Measurements from ENCODE around the gene CYB5B. TPM values are rescaled to one million over a fixed set of nuclear protein-coding genes. Genes with fewer than 3 reads are reported as not detected.

Gene CYB5B
- polyA plus RNA-seq, 1 of the 3 experiments (the other 2 are of a cell fraction), result 64.4 TPM

- Histone ChIP-seq H3K4me3 (ENCODE audit: low read depth in 2 of 2, low read length in 1 of 2) (peak overlapping the region in 1 of 2 experiments; percentile 15; a peak in 1 of 4 replicates), H3K79me2 (ENCODE audit: insufficient read depth) (no peaks in the 10 kb centered on the region), H3K27me3 (ENCODE audit: insufficient read depth) (no peaks in the 10 kb centered on the region), H3K9ac (no peak overlapping the region; the same call in 1 of the 2 replicates), H3K9me2 (no peaks in the 10 kb centered on the region), H3K9me3 (no peaks in the 10 kb centered on the region), H3K4me1 (ENCODE audit: control insufficient read depth in 1 of 2, insufficient read depth in 2 of 2, low read depth in 1 of 2, low read length in 1 of 2) (no peaks in the 10 kb centered on the region), H2AFZ (ENCODE audit: low read depth) (no peak overlapping the region), H3F3A (replicated peaks; ENCODE audit: insufficient read depth) (peaks cover 18% of the 10 kb centered on the region), H3K36me3 (replicated peaks in 1 of 2; ENCODE audit: control insufficient read depth in 1 of 2, insufficient read depth in 2 of 2, low read length in 1 of 2) (no peaks in the 10 kb centered on the region), H3K4me2 (peak overlapping the region; percentile 36; the same call in 1 of the 2 replicates), H4K20me1 (ENCODE audit: insufficient read depth) (no peaks in the 10 kb centered on the region), H3K27ac (ENCODE audit: low read depth in 2 of 2, low read length in 1 of 2) (peak overlapping the region; percentile 65 to 86)
- CTCF ChIA-PET, result interaction anchor here (1.0 kb wide), 2 partner anchors 12 to 16 kb away, joined by 3 to 4 read pairs; no protein-coding TSS in a partner anchor
- POLR2A ChIA-PET, result no interaction called here
- no peak for DNase-seq
- TF ChIP-seq GATA2 (CRISPR knock-in tag; IDR thresholded peaks at IDR 0.05) (no peak), NRF1 (IDR thresholded peaks at IDR 0.05; ENCODE audit: low read depth, low read length) (no peak), JUND (IDR thresholded peaks at IDR 0.05) (peak; percentile 84), FOXM1 (IDR thresholded peaks at IDR 0.05; ENCODE audit: low read depth) (peak; percentile 62; the same call in 1 of the 2 replicates), REST (IDR thresholded peaks at IDR 0.05; ENCODE audit: low read depth, low read length) (no peak), PBX3 (IDR thresholded peaks at IDR 0.05) (peak; percentile 95), TEAD4 (IDR thresholded peaks at IDR 0.05; ENCODE audit: borderline replicate concordance, insufficient read depth) (peak; percentile 68), CHD2 (IDR thresholded peaks at IDR 0.05; ENCODE audit: low read length, partially characterized antibody) (no peak), ZBTB33 (IDR thresholded peaks at IDR 0.05; ENCODE audit: borderline replicate concordance, low read depth) (peak; percentile 53; the same call in 1 of the 2 replicates), GABPA (IDR thresholded peaks at IDR 0.05; ENCODE audit: low read depth) (0 out of 2 replicates have a peak, but pooled peaks have one; percentile 22), RFX5 (IDR thresholded peaks at IDR 0.05; ENCODE audit: low read length) (no peak), EP300 (IDR thresholded peaks at IDR 0.05; ENCODE audit: borderline replicate concordance in 1 of 2, low read depth in 1 of 2, low read length in 1 of 2) (peak; percentile 40 to 87; a peak in 1 of 4 replicates), POLR2AphosphoS5 (IDR thresholded peaks at IDR 0.05; ENCODE audit: low read depth, low read length) (peak; percentile 79; the same call in 1 of the 2 replicates), YY1 (IDR thresholded peaks at IDR 0.05; ENCODE audit: low read depth) (no peak), RXRA (IDR thresholded peaks at IDR 0.05; ENCODE audit: borderline replicate concordance, low read depth) (peak; percentile 74; the same call in 1 of the 2 replicates), FOSL2 (IDR thresholded peaks at IDR 0.05; ENCODE audit: borderline replicate concordance, low read depth) (peak; percentile 87), NFIC (IDR thresholded peaks at IDR 0.05; ENCODE audit: borderline replicate concordance) (peak; percentile 98), MXI1 (IDR thresholded peaks at IDR 0.05; ENCODE audit: low read depth, low read length) (no peak), SMC3 (IDR thresholded peaks at IDR 0.05; ENCODE audit: low read depth, low read length) (no peak), EZH2phosphoT487 (IDR thresholded peaks at IDR 0.05; ENCODE audit: borderline replicate concordance, low read depth) (no peak), TCF12 (IDR thresholded peaks at IDR 0.05) (peak; percentile 93), RAD21 (IDR thresholded peaks at IDR 0.05; ENCODE audit: low read length) (no peak)
- 35% methylated on average over 6 of the region's 6 CpGs for WGBS (ENCODE audit: low lambda C conversion rate)
Observed at GRCh38 chr16:69410219-69410990, 14.0 kb upstream of the CYB5B start.

All from SK-N-SH (cell line).